PC-9 (cell line): Measurements from ENCODE around the gene GRID2. TPM values are rescaled to one million over a fixed set of nuclear protein-coding genes. Genes with fewer than 3 reads are reported as not detected.

Experiments used
- BruUV-seq: library from RNA; stranded (reverse); fragments of 400-500 nt; replicated peaks from 2 replicates; lab custom pipeline; 2021; lab: Mats Ljungman, UMichigan
- CTCF ChIA-PET: fragments of 300-600 bp; sonication (Branson Sonifier 250); formaldehyde crosslinking; loops from one replicate; lab custom pipeline; 2022; ENCODE audit warnings: antibody characterized with exemption; lab: Charles Lee
- POLR2A ChIA-PET: fragments of 300-600 bp; sonication (Branson Sonifier 250); formaldehyde crosslinking; loops from one replicate; lab custom pipeline; 2022; ENCODE audit warnings: antibody characterized with exemption; ENCODE audit not compliant: unreplicated experiment; lab: Charles Lee
- DNase-seq, 2 experiments: peaks; one replicate each; pipeline versions ENCODE4 v3.0.0 to v3.0.0-alpha.2; 2015 to 2022; ENCODE audit warnings: mixed read lengths in 1 of 2
- H2AFZ ChIP-seq: fragments of 200-600 bp; sonication (generic); 2 replicates; pipeline ENCODE4 v1.8.1; 2017; ENCODE audit warnings: antibody characterized with exemption
- H3F3A ChIP-seq: fragments of 200-600 bp; sonication (generic); 2 replicates; pipeline ENCODE4 v1.8.1; 2017; ENCODE audit warnings: antibody characterized with exemption, mild to moderate bottlenecking, low read depth; ENCODE audit not compliant: insufficient read depth
- H3K27ac ChIP-seq: fragments of 200-600 bp; sonication (generic); 2 replicates; pipeline ENCODE4 v1.6.1; 2016; ENCODE audit warnings: mixed run types
- H3K27me3 ChIP-seq: fragments of 200-600 bp; sonication (generic); 2 replicates; pipeline ENCODE4 v1.6.1; 2016; ENCODE audit warnings: low read depth, mixed run types; ENCODE audit not compliant: insufficient read depth
- H3K36me3 ChIP-seq: fragments of 200-600 bp; sonication (generic); 2 replicates; pipeline ENCODE4 v1.6.1; 2016; ENCODE audit warnings: low read depth, mixed run types
- H3K4me1 ChIP-seq: fragments of 200-600 bp; sonication (generic); replicated peaks from 2 replicates; pipeline ENCODE4 v1.6.1; 2016; ENCODE audit warnings: mixed run types; ENCODE audit not compliant: insufficient read depth
- H3K4me2 ChIP-seq: fragments of 200-600 bp; sonication (generic); 2 replicates; pipeline ENCODE4 v1.6.1; 2017; ENCODE audit warnings: mixed run types
- H3K4me3 ChIP-seq: fragments of 200-600 bp; sonication (generic); 2 replicates; pipeline ENCODE4 v1.6.1; 2016; ENCODE audit warnings: mixed run types
- H3K79me2 ChIP-seq: fragments of 200-600 bp; sonication (generic); 2 replicates; pipeline ENCODE4 v1.6.1; 2017; ENCODE audit warnings: low read depth, mixed run types
- H3K9me2 ChIP-seq: fragments of 200-600 bp; sonication (generic); 2 replicates; pipeline ENCODE4 v1.8.1; 2017; ENCODE audit warnings: mild to moderate bottlenecking; ENCODE audit not compliant: insufficient read depth
- H3K9me3 ChIP-seq: fragments of 200-600 bp; sonication (generic); 2 replicates; pipeline ENCODE4 v1.8.1; 2016; ENCODE audit warnings: low read depth; ENCODE audit not compliant: insufficient read depth
- H4K20me1 ChIP-seq: fragments of 200-600 bp; sonication (generic); 2 replicates; pipeline ENCODE4 v1.8.1; 2017; ENCODE audit not compliant: insufficient read depth
- CTCF ChIP-seq: fragments of 200-600 bp; sonication (generic); conservative IDR thresholded peaks from 2 replicates; pipeline ENCODE4 v1.6.1; 2017; ENCODE audit warnings: mixed run types, antibody characterized with exemption, mild to moderate bottlenecking, moderate library complexity
- EZH2 ChIP-seq: fragments of 200-600 bp; sonication (generic); IDR thresholded peaks from 2 replicates; pipeline ENCODE4 v1.8.0; 2017; ENCODE audit warnings: antibody characterized with exemption, low read depth
- intact Hi-C: fragments of 100-400 bp; cut with micrococcal nuclease; formaldehyde crosslinking; loops from one replicate; pipeline ENCODE4 v1.10.0; 2022; ENCODE audit not compliant: unreplicated experiment
- total RNA-seq: library from RNA; stranded (reverse); gene quantifications from 2 replicates; pipeline ENCODE4 v1.2.3, GENCODE V29; 2021

The GRID2 gene
- total RNA-seq, 1 experiment from 2014 or later: not detected

DNA sequence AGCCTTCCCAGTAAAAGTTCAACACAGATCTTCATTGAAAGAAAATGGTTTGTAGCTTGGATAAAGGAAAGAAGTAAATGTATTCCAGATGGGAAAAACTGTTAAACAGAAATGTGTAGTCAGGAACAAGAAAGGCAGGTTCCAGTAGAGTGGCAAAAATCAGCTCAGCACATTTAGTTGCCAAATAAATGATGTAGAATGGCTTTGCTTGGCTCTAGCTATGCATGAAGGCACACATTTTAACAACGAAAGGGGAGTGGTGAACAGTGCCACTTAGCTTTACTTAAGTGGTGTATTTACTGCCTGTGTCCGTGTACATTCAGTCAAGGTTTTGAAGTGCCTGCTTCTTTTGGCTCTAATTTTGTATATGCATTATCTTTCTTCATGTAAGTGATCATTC lies 880.3 kb downstream of the GRID2 start:
- no peaks in the 10 kb centered on the region for H3F3A ChIP-seq
- H2AFZ ChIP-seq: no peak overlapping the region
- no peaks in the 10 kb centered on the region for H3K36me3 ChIP-seq
- no peaks in the 10 kb centered on the region for H3K4me1 ChIP-seq
- H3K4me2 ChIP-seq: no peak overlapping the region
- H3K9me2 ChIP-seq: no peaks in the 10 kb centered on the region
- H3K9me3 ChIP-seq: no peaks in the 10 kb centered on the region
- ChIA-PET POLR2A (no interaction called here), CTCF (no interaction called here)
- DNase-seq: no peak
- no peaks in the 10 kb centered on the region for H3K79me2 ChIP-seq
- TF ChIP-seq EZH2: no peak
- TF ChIP-seq CTCF: no peak
- BruUV-seq: no TSS peak
- H3K4me3 ChIP-seq: no peak overlapping the region
- no peaks in the 10 kb centered on the region for H3K27me3 ChIP-seq
- no peaks in the 10 kb centered on the region for H4K20me1 ChIP-seq
- intact Hi-C loops: no loop called here
- no peak overlapping the region for H3K27ac ChIP-seq

GRCh38 chr4:93186846-93187245 lies 883.1 kb downstream of the GRID2 start:
- H3K9me2 ChIP-seq: no peaks in the 10 kb centered on the region
- no peak overlapping the region for H3K4me2 ChIP-seq
- CTCF ChIA-PET: no interaction called here
- no peak overlapping the region for H3K4me3 ChIP-seq
- H3K27ac ChIP-seq: no peak overlapping the region
- H3K36me3 ChIP-seq: no peaks in the 10 kb centered on the region
- DNase-seq: no peak
- H2AFZ ChIP-seq: no peak overlapping the region
- H3K9me3 ChIP-seq: no peaks in the 10 kb centered on the region
- H3K4me1 ChIP-seq: no peaks in the 10 kb centered on the region
- no peak for TF ChIP-seq CTCF
- TF ChIP-seq EZH2: no peak
- POLR2A ChIA-PET: no interaction called here
- H3K79me2 ChIP-seq: no peaks in the 10 kb centered on the region
- H3F3A ChIP-seq: no peaks in the 10 kb centered on the region
- intact Hi-C loops: no loop called here
- BruUV-seq: no TSS peak
- no peaks in the 10 kb centered on the region for H3K27me3 ChIP-seq
- no peaks in the 10 kb centered on the region for H4K20me1 ChIP-seq

DNA sequence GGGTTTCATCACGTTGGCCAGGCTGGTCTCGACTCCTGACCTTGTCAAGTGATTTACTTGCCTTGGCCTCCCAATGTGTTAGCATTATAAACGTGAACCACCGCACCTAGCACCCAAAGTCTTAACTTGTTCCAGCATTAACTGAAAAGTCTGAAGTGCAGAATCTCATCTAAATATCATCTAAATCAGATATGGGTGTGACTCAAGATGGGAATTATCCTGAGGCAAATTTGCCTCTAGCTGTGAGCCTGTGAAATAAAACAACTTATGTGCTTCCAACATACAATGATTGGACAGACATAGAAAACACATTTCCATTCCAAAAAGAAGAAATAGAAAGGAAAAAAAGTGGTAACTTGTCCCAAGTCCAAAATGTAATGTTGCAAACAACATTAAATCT lies 883.7 kb downstream of the GRID2 start:
- H3K9me2 ChIP-seq: no peaks in the 10 kb centered on the region
- ChIA-PET POLR2A (no interaction called here), CTCF (no interaction called here)
- no peaks in the 10 kb centered on the region for H3K27me3 ChIP-seq
- no peaks in the 10 kb centered on the region for H4K20me1 ChIP-seq
- no peak overlapping the region for H3K4me2 ChIP-seq
- DNase-seq: no peak
- H3K36me3 ChIP-seq: no peaks in the 10 kb centered on the region
- BruUV-seq: no TSS peak
- H3K27ac ChIP-seq: no peak overlapping the region
- H3K9me3 ChIP-seq: no peaks in the 10 kb centered on the region
- intact Hi-C loops: no loop called here
- H3K79me2 ChIP-seq: no peaks in the 10 kb centered on the region
- H3K4me3 ChIP-seq: no peak overlapping the region
- H3F3A ChIP-seq: no peaks in the 10 kb centered on the region
- no peak overlapping the region for H2AFZ ChIP-seq
- no peaks in the 10 kb centered on the region for H3K4me1 ChIP-seq
- TF ChIP-seq CTCF (no peak), EZH2 (no peak)
